GM21619 (cell line): ENCODE measurements around the gene UBAC2.

Source experiments
- ATAC-seq: cut with Tn5 transposase; IDR thresholded peaks from one replicate; pipeline ENCODE4 v1.9.1; 2021; ENCODE audit not compliant: unreplicated experiment

The UBAC2 gene

GRCh38 chr13:99353246-99353600 lies 152.6 kb downstream of the UBAC2 start:
- no peak for ATAC-seq

DNA sequence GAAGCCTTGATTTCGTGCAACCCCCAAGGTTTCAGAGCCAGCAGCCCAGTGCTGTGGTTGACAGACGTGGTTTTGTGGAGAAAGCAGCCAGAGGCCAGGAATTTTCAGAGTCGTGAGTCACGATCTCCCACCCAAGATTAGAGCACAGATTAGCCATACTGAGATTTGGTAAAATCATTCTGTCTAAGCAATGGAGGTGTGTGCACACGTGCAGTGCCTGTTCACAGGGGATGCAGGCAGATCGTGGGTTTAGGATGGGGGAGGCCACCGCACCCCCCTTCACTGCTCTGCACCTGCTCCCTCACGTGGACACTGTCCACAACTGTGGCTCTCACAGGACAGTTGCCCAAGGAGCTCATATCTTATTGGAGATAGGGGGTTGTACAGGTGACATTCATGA lies 153.2 kb downstream of the UBAC2 start:
- no peak for ATAC-seq

GRCh38 chr13:99354371-99354951 lies 153.8 kb downstream of the UBAC2 start:
- peak; percentile 20 for ATAC-seq

DNA sequence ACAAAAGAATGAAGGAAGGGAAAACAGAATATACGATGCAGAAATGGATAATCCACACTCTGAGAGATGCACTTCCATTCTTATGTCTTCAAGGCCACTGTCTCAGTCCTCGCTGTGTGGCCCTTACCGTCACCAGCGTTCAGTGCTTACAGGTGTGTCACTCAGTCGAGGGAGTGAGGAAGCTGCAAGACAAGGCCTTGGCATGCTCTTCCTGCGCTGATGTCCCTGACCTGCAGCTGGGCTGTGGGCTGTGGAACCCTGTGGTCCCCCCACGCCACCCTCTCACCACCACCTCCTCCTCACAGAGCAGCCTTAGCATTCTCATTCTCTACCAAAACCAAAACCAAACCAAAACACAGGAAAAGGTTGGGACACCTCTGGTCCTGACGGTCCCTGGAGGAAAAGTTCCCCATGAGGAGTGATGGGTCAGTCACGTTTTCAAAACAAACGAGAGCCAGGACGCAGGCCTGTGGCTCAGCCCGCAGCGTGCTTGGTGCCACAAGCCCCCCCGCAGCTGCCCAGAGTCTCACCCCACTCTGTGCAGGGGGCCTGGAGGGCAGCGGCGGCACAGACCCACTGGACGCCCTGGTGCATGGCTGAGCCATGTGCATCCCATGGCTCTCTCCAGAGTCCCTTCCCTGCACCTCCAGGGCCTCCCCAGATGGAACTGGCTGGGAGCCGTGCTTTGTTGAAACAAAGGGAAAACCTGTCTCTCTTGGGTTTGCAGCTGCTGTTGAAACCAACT lies 154.8 kb downstream of the UBAC2 start:
- ATAC-seq: no peak

GRCh38 chr13:99356012-99356261 lies 155.3 kb downstream of the UBAC2 start:
- peak; percentile 0 for ATAC-seq

DNA sequence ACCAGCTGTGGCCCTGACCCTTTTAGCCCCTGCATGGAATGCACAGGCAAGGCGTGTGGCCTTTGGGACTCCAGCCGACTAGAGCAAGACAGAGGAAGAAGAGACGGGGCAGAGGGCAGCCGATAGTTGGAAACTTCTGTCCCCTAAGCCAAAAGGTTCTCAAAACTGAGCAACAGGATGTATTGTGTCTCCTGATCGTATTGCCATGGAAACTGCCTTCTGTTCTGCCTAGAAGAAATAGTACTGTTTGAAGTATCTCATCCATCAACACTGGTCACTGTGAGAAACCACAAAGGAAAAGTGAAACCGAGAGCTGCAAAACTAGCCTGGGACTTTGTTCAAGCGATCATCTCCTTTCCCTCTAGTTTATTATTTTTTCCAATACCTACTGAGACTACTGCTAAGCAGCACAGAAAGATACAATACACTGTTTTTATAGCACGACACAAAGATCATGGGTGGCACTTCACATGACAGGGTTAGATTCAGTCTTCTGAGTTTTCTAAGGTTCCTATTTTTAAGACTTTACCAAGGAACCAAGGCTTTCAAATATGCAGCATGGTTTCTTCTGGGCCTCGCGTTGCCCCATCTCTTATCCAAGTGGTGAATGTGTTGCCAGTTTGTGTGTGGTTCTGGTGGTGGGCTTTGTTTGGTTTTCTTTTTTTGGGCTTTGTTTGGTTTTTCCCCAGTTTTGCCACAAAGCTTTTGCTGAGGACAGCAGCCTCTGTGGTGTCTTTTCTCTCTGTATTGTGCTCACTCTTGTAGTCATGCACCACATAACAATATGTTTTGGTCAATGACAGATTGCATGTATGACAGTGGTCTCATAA lies 155.8 kb downstream of the UBAC2 start:
- peak; percentile 48 for ATAC-seq

DNA sequence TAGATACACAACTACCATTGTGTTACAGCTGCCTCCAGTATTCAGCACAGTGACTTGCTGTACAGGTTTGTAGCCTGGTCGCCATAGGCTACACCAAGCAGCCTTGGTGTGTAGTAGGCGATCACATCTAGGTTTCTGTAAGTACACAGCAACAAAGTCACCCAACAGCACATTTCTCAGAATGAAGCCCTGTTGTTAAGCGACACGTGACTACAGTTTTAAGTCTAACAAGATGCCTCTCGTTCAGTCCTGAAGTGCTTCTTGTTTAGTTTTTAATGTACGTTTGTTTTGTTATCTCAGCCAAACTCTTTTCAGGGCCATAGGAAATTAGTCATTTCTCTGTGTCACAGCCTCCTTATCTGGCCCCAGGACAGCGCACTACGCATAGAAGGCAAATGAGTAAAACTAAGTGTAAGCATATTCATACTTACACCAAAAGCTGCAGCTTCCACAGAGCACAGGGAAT lies 156.5 kb downstream of the UBAC2 start:
- peak; percentile 26 for ATAC-seq

- ATAC-seq: no peak
Measured at GRCh38 chr13:99357941-99358340, 157.3 kb downstream of the UBAC2 start.

DNA sequence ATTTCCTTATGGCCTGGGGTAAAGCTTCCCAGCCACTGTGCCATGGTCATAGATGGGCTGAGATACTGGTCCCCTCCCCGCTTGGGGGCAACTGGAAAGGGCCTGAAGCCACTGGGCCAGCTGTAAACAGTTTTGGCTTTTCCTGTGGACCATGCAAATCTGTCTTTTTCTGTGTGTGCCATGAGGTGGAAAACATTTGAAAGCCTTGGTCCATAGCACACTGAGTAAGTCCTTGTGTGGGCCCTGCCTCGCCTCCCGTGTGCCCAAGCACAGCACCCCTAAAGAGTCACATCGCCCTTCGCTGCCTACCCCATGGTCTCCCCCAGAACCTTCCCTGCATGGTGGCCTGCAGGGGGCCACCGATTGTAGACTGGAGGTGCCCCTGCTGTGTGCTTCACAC lies 158.9 kb downstream of the UBAC2 start:
- ATAC-seq: no peak

DNA sequence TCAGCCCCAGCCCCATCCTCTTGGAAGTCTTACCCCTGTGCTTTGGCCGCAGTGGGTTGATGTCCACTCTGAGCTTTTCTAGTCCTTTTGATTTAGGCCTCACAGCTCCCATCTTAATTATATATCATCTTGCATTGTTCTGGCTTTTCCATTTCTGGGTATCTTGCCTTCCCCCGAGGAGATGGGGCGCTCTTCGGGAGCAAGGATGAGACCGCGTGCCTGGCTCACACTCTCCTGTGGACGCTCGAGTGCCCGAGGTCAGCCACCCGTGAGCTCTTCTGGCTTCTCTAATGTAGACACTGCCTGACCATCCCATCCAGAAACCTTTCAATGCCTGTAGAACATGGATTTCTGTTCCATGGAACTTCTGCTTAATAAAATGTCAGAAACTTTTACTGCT lies 160.0 kb downstream of the UBAC2 start:
- ATAC-seq: no peak

DNA sequence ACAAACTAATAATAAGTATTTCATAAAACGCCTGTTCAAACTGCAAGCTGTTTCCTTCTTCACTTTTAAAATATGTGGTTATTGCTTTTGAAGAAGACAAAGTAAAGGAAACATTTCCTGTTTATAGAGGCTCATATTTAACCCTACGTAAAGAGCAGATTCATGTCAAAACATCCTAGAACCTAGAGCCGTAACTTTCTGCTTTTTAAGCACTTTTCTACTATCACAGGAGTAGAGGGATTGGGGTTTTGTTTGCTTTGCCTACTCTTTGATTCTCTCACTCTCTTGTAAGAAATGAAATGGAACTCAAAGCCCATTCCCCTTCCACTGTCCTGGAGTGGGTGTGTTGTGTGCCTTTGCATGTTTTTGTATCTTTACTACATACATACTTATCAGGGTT lies 160.5 kb downstream of the UBAC2 start:
- no peak for ATAC-seq

DNA sequence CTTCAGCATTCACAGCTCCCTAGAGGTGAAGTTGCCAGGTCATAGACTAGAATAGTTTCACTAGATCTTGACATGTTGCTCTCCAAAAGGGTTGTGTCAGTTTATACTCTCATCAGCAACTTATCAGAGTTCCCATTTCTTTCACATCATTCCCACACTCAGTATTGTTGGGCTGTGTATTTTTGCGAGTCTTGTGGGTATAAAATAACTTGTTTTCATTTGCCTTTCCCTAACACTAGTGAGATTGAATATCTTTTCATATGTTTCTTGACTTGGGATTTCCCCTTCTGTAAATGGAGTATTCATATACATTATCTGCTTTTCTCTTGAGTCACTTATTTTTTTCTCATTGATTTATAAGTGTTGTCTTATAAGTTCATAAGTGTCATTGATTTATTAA lies 161.7 kb downstream of the UBAC2 start:
- no peak for ATAC-seq

DNA sequence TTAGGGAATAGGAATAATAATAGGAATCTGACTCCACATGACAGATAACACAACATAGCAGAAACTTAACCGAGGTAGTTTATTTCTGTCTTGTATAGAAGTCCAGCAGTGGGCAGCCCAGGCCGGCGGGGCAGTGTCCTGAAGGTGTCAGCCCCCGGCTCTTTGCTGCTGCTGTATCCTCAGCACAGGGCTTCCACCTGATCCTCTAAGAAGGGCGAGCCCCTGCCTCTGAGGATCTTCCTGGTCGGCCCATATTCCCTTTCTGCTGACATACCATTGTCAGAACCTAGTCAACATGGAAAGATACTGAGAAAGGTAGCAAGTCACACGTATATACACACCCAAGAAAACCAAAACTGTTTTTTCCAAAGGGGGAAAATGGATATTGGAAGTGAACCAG lies 162.7 kb downstream of the UBAC2 start:
- no peak for ATAC-seq

GRCh38 chr13:99363949-99364348 lies 163.3 kb downstream of the UBAC2 start:
- peak; percentile 43 for ATAC-seq

- ATAC-seq: peak; percentile 45
Measured at GRCh38 chr13:99366075-99366987, 165.7 kb downstream of the UBAC2 start.

DNA sequence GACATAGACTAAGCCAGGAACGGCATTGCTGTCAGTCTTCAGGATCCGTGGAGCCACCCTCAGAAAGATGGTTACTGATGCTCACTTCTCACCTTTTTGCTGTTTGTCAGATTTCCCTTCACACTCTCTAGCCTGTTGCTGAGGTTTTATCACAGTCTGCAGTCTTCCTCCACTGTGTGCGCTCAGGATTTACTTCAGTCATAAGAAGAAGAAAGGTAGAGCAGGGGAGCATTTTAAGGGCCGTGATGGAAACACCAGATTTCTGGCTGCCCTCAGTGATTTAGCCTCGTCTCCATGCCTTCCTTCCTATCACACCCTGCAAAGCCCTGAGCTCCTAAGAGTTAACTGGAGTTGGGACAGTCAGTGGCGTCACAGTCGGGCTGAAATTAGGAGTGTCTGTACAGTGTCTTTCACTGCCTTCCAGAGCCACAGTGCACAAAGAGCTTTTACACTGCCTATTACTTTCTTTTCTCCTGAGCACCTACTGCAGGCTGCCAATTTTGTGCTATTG lies 166.5 kb downstream of the UBAC2 start:
- ATAC-seq: no peak

- ATAC-seq: no peak
Measured at GRCh38 chr13:99367663-99368448, 167.2 kb downstream of the UBAC2 start.

DNA sequence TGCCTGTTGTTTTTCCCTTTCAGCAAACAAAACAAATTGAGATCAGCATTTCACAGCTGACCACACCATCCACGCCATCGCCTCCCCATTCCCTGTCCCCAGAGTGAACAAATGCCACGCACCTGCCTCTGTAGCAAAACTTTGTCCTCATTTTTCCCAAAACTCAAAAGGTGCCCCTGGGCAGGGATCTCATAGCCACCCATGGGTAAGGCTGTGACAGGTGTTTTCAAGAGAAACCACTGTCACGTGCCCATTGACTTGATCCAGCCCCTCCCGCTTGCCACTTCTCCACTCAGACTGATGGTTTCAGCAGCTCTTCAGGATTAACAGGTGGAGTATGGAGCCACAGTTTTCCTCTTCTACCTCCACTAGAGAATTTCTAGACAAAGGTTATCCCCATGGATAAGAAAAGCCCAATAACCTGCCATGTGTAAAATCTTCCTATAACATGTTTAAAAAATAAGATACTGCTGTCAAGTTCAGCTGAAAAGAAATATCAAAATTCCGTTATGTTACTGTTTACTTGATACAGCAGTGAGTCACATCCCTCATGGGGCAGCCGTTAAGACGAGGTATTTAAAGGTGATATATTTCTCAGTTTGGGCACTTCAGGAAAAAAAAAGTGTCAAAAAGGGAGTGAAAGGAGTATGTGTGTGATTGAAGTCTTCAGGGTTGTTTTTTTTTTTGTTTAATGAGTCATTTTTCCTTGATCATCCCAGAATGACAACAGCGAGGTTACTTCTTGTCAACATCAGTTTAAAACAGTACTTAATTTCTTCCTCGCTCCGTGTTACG lies 170.0 kb downstream of the UBAC2 start:
- ATAC-seq: no peak

DNA sequence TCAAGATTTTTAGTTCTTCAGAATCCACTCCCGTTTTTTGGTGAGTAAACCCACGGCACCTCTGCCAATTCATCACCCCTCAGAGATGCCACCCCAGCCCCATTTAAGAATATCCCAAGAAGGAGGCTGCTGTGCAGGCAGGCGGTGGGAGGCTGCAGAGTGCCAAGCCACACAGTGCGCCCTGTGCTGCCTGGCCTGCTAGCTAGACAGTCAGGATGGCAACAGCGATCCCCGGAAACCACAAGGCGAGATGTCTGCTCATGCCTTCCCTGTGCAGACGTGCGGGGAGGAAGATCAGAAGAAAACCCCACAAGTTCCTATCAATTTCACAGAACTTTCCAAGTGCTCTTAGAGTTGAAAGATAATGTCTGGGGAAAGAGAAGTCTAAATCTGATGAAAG lies 171.3 kb downstream of the UBAC2 start:
- ATAC-seq: no peak
